Measurements from ENCODE around the gene GEMIN2. TPM values are rescaled to one million over a fixed set of nuclear protein-coding genes. Genes with fewer than 3 reads are reported as not detected.
"Not testable (repeated sequence)": the region's sequence is repeated elsewhere in the genome, so short reads cannot be mapped to it uniquely, and the experiment has no call there.

Gene GEMIN2
- total RNA-seq, 1 donor from 2014 or later, result 24.3 TPM

GRCh38 chr14:39181693-39182047 is 67.5 kb downstream of the GEMIN2 start:
- no peak for DNase-seq (ENCODE audit: low spot score, unreplicated experiment)
- TF ChIP-seq CTCF (IDR thresholded peaks at IDR 0.05; ENCODE audit: unreplicated experiment), result no peak
- Mint-ChIP-seq H3K9me3 (ENCODE audit: low read depth) (no peaks in the 10 kb centered on the region), H3K27ac (no peak overlapping the region), H3K4me1 (ENCODE audit: low read depth) (peaks cover 8% of the 10 kb centered on the region), H3K36me3 (ENCODE audit: insufficient read depth) (peaks cover 36% of the 10 kb centered on the region), H3K27me3 (no peaks in the 10 kb centered on the region), H3K4me3 (ENCODE audit: low read depth) (no peak overlapping the region)

- H3K4me1 Mint-ChIP-seq (ENCODE audit: low read depth), result peaks cover 8% of the 10 kb centered on the region
- peak overlapping the region; percentile 26 for H3K27ac Mint-ChIP-seq
- H3K9me3 Mint-ChIP-seq (ENCODE audit: low read depth), result no peaks in the 10 kb centered on the region
- TF ChIP-seq CTCF (IDR thresholded peaks at IDR 0.05; ENCODE audit: unreplicated experiment), result no peak
- no peaks in the 10 kb centered on the region for H3K27me3 Mint-ChIP-seq
- DNase-seq (ENCODE audit: low spot score, unreplicated experiment), result no peak
- no peak overlapping the region for H3K4me3 Mint-ChIP-seq (ENCODE audit: low read depth)
- peaks cover 26% of the 10 kb centered on the region for H3K36me3 Mint-ChIP-seq (ENCODE audit: insufficient read depth)
Measured at GRCh38 chr14:39182770-39183684, 68.9 kb downstream of the GEMIN2 start.

GRCh38 chr14:39183685-39184003 is 69.5 kb downstream of the GEMIN2 start:
- peaks cover 11% of the 10 kb centered on the region for H3K4me1 Mint-ChIP-seq (ENCODE audit: low read depth)
- not testable (repeated sequence) for DNase-seq (ENCODE audit: low spot score, unreplicated experiment); H3K9me3 Mint-ChIP-seq (ENCODE audit: low read depth); H3K27ac Mint-ChIP-seq; H3K4me3 Mint-ChIP-seq (ENCODE audit: low read depth); H3K27me3 Mint-ChIP-seq
- H3K36me3 Mint-ChIP-seq (ENCODE audit: insufficient read depth), result peaks cover 26% of the 10 kb centered on the region

GRCh38 chr14:39184628-39185255 is 70.6 kb downstream of the GEMIN2 start:
- Mint-ChIP-seq H3K4me3 (ENCODE audit: low read depth) (no peak overlapping the region), H3K27me3 (no peaks in the 10 kb centered on the region), H3K4me1 (ENCODE audit: low read depth) (peaks cover 8% of the 10 kb centered on the region), H3K27ac (peak overlapping the region; percentile 46), H3K9me3 (ENCODE audit: low read depth) (no peaks in the 10 kb centered on the region), H3K36me3 (ENCODE audit: insufficient read depth) (peaks cover 19% of the 10 kb centered on the region)
- no peak for DNase-seq (ENCODE audit: low spot score, unreplicated experiment)
- TF ChIP-seq CTCF (IDR thresholded peaks at IDR 0.05; ENCODE audit: unreplicated experiment), result no peak

GRCh38 chr14:39185256-39186049 is 71.3 kb downstream of the GEMIN2 start:
- DNase-seq (ENCODE audit: low spot score, unreplicated experiment), result no peak
- Mint-ChIP-seq H3K4me3 (ENCODE audit: low read depth) (no peak overlapping the region), H3K27me3 (no peaks in the 10 kb centered on the region), H3K9me3 (ENCODE audit: low read depth) (no peaks in the 10 kb centered on the region), H3K36me3 (ENCODE audit: insufficient read depth) (peaks cover 17% of the 10 kb centered on the region), H3K27ac (peak overlapping the region; percentile 62), H3K4me1 (ENCODE audit: low read depth) (peaks cover 8% of the 10 kb centered on the region)
- TF ChIP-seq CTCF (IDR thresholded peaks at IDR 0.05; ENCODE audit: unreplicated experiment), result no peak

Other genes with a start within 250 kb of the GEMIN2 start
- gene SEC23A, start 11.1 kb upstream of the GEMIN2 start, total RNA-seq, result 61.9 and 69.5 TPM in 2 replicates
- 22.8 and 22.9 TPM in 2 replicates for gene TRAPPC6B, start 56.0 kb downstream of the GEMIN2 start, total RNA-seq
- 152 and 154 TPM in 2 replicates for gene PNN, start 60.9 kb downstream of the GEMIN2 start, total RNA-seq
- gene MIA2, start 119.6 kb downstream of the GEMIN2 start, total RNA-seq, result 34.0 and 34.7 TPM in 2 replicates

Data from progenitor cell of endocrine pancreas (in vitro differentiated cells).